Gastroesophageal sphincter (tissue), 4 donors: ENCODE results near the gene TSC22D3. TPM values are rescaled to one million over a fixed set of nuclear protein-coding genes. Genes with fewer than 3 reads are reported as not detected.

Experiments used
- ATAC-seq: fragments of 150-250 bp; one replicate; pipeline ENCODE4 v1.9.1; 2016; ENCODE audit warnings: mild to moderate bottlenecking, moderate library complexity
- H3K27ac ChIP-seq, 4 donors: fragments of 200-600 bp; sonication (generic) in 3 of 4; 1 replicate in 3 of 4; 2 replicates in 1 of 4; pipeline ENCODE4 v1.5.1; 2016 to 2019
- H3K27me3 ChIP-seq: fragments of 200-600 bp; sonication (generic); one replicate; pipeline ENCODE4 v1.5.1; 2019
- H3K36me3 ChIP-seq, 2 donors: fragments of 200-600 bp; sonication (generic); one replicate each; pipeline ENCODE4 v1.5.1; 2019; ENCODE audit warnings: control low read depth in 1 of 2
- H3K4me1 ChIP-seq, 3 donors: fragments of 200-600 bp; sonication (generic); 1 replicate in 2 of 3; 2 replicates in 1 of 3; pipeline ENCODE4 v1.5.1; 2016 to 2019; ENCODE audit warnings: control low read depth in 2 of 3
- H3K4me3 ChIP-seq, 2 donors: fragments of 200-600 bp; sonication (generic); one replicate each; pipeline ENCODE4 v1.5.1; 2019; ENCODE audit warnings: mild to moderate bottlenecking in 1 of 2, moderate library complexity in 1 of 2
- H3K9me3 ChIP-seq, 3 donors: fragments of 200-600 bp; sonication (generic); one replicate each; pipeline ENCODE4 v1.5.1; 2017 to 2019; ENCODE audit warnings: control low read depth in 2 of 3
- EP300 ChIP-seq: sonication (generic); formaldehyde crosslinking; IDR thresholded peaks from one replicate; pipeline ENCODE4 v1.6.1; 2017; ENCODE audit warnings: antibody characterized with exemption, mild to moderate bottlenecking
- POLR2A ChIP-seq, 2 donors: fragments of 450-650 bp; IDR thresholded peaks; one replicate each; pipeline ENCODE4 v1.6.1; 2017; ENCODE audit warnings: antibody characterized with exemption in 2 of 2, mild to moderate bottlenecking in 2 of 2, moderate library complexity in 1 of 2
- POLR2AphosphoS5 ChIP-seq: sonication (generic); formaldehyde crosslinking; IDR thresholded peaks from one replicate; pipeline ENCODE4 v1.6.1; 2017; ENCODE audit warnings: antibody characterized with exemption
- WGBS, 2 donors: methylation state at CpG; one replicate each; pipeline ENCODE4 v1.1.5; 2018; ENCODE audit warnings: low coverage in 1 of 2; 5-methylcytosine and 5-hydroxymethylcytosine counted together
- total RNA-seq, 4 donors: library from RNA; depleted of rRNA; stranded (reverse); fragments of >200 nt; gene quantifications; one replicate each; pipeline ENCODE4 v1.1.0, GENCODE V29; 2016
- TF ChIP-seq, protein P1 (sequence below), 4 experiments: fragments of 200-600 bp in 2 of 4; fragments of 450-650 bp in 2 of 4; sonication (generic) in 1 of 4; IDR thresholded peaks; one replicate each; pipeline ENCODE4 v1.5.1; 2017 to 2019; ENCODE audit warnings: antibody characterized with exemption in 4 of 4, mild to moderate bottlenecking in 2 of 4, moderate library complexity in 2 of 4

Gene TSC22D3
- total RNA-seq, 4 donors from 2014 or later: 561 to 849 (median 691) TPM

DNA sequence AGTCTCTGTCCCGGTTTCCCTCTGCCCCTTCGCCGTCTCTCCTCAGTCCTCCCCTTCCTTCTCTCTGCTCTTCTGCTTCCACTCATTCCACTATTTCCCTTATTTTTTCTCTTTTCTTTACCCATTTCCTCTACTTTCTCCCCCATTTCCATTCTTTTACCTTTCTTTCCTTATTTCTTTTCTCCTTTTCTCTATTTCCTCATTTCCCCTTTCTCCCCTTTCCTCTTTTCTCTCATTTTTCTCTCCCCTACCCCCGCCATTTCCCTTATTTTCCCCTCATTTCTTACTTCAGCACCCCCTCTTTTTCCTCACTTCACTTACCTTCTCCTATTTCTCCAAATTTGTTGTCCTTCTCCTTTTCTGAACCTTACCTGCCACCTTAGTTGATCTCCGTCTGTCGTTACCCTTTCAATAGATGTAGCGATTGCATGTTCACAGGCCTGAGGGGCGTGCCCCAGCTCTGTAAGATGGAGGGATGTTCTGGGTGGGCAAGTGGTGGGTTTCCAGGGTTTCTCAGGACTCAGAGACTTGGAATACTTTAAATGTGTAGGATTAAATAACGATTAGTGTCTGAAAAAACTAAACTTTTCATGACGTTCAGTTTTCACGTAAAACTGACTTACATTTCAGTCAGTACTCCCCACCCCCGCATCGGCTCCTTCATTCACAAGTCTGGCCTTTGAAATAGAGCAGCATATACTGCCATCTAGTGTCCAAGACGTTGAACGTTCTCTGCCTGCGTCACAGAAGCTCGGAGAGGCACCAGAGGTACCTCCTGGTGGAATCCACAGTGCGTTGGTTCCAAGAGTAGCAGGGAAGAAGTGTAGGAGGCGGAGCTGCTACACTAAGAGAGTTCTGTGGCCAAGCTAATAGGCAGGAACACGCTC is 1.3 kb upstream of the TSC22D3 start:
- TF ChIP-seq POLR2A (IDR thresholded peaks at IDR 0.05): no peak
- TF ChIP-seq, protein P1, sequence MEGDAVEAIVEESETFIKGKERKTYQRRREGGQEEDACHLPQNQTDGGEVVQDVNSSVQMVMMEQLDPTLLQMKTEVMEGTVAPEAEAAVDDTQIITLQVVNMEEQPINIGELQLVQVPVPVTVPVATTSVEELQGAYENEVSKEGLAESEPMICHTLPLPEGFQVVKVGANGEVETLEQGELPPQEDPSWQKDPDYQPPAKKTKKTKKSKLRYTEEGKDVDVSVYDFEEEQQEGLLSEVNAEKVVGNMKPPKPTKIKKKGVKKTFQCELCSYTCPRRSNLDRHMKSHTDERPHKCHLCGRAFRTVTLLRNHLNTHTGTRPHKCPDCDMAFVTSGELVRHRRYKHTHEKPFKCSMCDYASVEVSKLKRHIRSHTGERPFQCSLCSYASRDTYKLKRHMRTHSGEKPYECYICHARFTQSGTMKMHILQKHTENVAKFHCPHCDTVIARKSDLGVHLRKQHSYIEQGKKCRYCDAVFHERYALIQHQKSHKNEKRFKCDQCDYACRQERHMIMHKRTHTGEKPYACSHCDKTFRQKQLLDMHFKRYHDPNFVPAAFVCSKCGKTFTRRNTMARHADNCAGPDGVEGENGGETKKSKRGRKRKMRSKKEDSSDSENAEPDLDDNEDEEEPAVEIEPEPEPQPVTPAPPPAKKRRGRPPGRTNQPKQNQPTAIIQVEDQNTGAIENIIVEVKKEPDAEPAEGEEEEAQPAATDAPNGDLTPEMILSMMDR (IDR thresholded peaks at IDR 0.05): peak; percentile 47 to 87 (median 84)
- TF ChIP-seq EP300: no peak
- peak; percentile 49 for TF ChIP-seq POLR2AphosphoS5
- H3K9me3 ChIP-seq: no peaks in the 10 kb centered on the region
- no peaks in the 10 kb centered on the region for H3K27me3 ChIP-seq
- peaks cover 0 to 26% (median 0%) of the 10 kb centered on the region in 3 donors for H3K4me1 ChIP-seq
- WGBS, 2 donors: 0 to 22% methylated on average over 8 to 10 of the region's 20 CpGs
- H3K4me3 ChIP-seq: peak overlapping the region; percentile 41 to 66
- H3K27ac ChIP-seq: peak overlapping the region; percentile 76 to 89 (median 89)
- H3K36me3 ChIP-seq: no peaks in the 10 kb centered on the region
- ATAC-seq: peak; percentile 80

DNA sequence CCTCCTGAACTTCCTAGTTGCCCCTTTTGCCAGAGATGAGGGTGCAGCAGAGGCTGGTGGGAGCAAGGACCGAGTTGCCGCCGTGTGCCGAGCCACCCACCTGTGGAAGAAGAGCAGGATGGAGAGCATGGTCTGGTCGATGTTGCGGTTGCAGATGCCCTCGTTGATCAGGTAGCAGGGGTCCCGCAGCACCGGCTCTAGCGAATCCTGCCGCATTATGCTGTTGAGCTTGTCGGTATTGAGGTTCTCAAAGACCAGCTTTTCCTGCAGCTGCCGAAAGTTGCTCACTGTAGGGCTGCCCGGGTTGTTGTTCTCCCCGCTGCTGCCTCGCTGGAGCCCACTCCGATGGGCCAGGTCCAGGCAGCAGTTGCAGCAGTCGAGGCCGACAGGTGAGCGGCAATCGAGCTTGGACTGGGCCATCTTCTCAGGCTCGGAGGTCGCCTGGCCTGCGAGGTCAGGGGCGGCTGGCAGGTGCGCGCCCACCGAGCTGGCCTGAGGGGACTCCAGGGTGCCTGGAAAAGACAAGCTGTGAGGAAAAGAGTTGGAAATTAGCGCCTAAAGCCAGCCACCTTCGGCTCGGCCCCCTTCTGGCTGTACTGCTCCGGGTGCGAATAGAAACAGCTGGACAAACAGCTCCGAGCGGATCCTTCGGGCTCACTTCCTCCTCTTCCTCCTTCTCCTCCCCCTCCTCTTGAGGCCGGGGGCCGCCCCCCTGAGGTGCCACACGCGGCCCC is 420 bp downstream of the TSC22D3 start:
- no peaks in the 10 kb centered on the region for H3K27me3 ChIP-seq
- H3K27ac ChIP-seq: peak overlapping the region; percentile 76 to 89 (median 89)
- no peaks in the 10 kb centered on the region for H3K9me3 ChIP-seq
- WGBS, 2 donors: 20% methylated on average over 2 of the region's 40 CpGs; no CpG with 5 or more reads in 1 of the 2 donors
- no peak for ATAC-seq
- TF ChIP-seq POLR2AphosphoS5 (no peak), POLR2A (IDR thresholded peaks at IDR 0.05) (no peak), EP300 (no peak)
- TF ChIP-seq, protein P1 (IDR thresholded peaks at IDR 0.05): no peak
- peaks cover 0 to 26% (median 0%) of the 10 kb centered on the region in 3 donors for H3K4me1 ChIP-seq
- no peaks in the 10 kb centered on the region for H3K36me3 ChIP-seq
- H3K4me3 ChIP-seq: peak overlapping the region; percentile 41 to 66

DNA sequence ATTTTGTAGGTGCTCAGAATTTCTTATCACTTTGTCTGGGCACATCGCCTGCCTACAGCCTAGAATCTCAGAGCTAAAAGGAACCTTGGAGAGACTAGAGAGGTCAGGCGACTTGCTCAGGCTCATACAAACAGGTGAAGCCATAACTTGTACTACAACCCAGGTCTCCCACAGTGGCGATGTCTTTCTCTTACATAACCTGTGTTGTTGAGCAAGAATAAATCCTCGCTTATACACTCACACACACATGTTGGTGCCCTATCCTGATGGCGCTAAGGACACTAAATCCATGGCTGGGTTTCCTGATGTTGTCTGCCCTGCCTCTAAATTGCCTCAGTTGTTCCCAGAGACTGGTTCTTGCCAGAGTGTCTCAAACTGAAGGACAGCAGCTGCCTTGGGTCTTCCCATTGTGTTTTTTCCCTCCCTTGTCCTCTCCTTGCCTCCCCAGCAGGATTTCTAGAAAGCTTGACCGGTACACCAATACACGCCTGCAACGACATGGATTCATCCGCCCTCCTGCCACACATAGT is 1.6 kb downstream of the TSC22D3 start:
- no peak for TF ChIP-seq POLR2A (IDR thresholded peaks at IDR 0.05)
- TF ChIP-seq POLR2AphosphoS5: no peak
- no peak for TF ChIP-seq EP300
- TF ChIP-seq, protein P1 (IDR thresholded peaks at IDR 0.05): no peak
- Histone ChIP-seq H3K4me1 (peaks cover 0 to 26% (median 0%) of the 10 kb centered on the region in 3 donors), H3K36me3 (no peaks in the 10 kb centered on the region), H3K27ac (peak overlapping the region in 3 of 4 donors; percentile 18 to 89 (median 89)), H3K4me3 (peak overlapping the region; percentile 41 to 66), H3K9me3 (no peaks in the 10 kb centered on the region), H3K27me3 (no peaks in the 10 kb centered on the region)
- no peak for ATAC-seq
- 75 to 88% methylated on average over 5 to 6 of the region's 9 CpGs for WGBS, 2 donors

DNA sequence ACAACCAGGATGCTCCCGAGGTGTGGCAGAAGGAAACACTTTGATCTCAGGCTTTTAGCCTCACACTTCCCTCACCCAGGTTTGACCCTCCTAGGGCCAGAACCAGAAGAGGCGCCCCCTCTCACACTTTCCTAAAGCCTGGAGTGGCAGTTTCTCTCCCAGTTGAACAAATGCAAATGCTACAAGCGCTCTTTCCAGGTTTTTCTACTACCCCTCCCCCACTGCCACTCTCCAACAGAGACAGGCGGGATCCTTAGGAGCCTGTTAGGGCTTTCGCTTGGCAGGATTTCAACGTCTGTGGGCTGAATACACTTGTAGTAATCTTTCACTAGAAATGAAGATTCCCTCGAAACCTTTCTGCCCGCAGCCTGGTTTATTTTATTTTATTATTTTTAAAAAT is 2.4 kb downstream of the TSC22D3 start:
- Histone ChIP-seq H3K4me3 (peak overlapping the region; percentile 12 to 66), H3K27ac (peak overlapping the region in 1 of 4 donors; percentile 42), H3K36me3 (no peaks in the 10 kb centered on the region), H3K27me3 (no peaks in the 10 kb centered on the region), H3K9me3 (no peaks in the 10 kb centered on the region), H3K4me1 (peaks cover 0 to 26% (median 0%) of the 10 kb centered on the region in 3 donors)
- WGBS, 2 donors: 71 to 100% methylated on average over 2 to 8 of the region's 8 CpGs
- TF ChIP-seq, protein P1 (IDR thresholded peaks at IDR 0.05): no peak
- TF ChIP-seq EP300 (no peak), POLR2A (IDR thresholded peaks at IDR 0.05) (no peak), POLR2AphosphoS5 (no peak)
- no peak for ATAC-seq
